Bronchial smooth muscle cell (primary cell): Measurements from ENCODE around the gene KAT5. TPM values are rescaled to one million over a fixed set of nuclear protein-coding genes. Genes with fewer than 3 reads are reported as not detected.

ENCODE experiments used
- total RNA-seq: library from RNA; depleted of rRNA; stranded (reverse); fragments of >200 nt; gene quantifications from 2 replicates; pipeline ENCODE4 v1.2.1, GENCODE V29; 2014

The KAT5 gene
- 39.7 and 64.7 TPM in 2 replicates for total RNA-seq

GRCh38 chr11:65711785-65712632, at the start of gene KAT5:
KAT5 (plus strand) TSS chr11:65712252; CDS start chr11:65712268, 16 bp downstream.

GRCh38 chr11:65662799-65663638, 49.0 kb upstream of the KAT5 start, which contains the start of gene RELA:
RELA (minus strand) TSS chr11:65662916; CDS start chr11:65662832, 84 bp downstream.

GRCh38 chr11:65720211-65720934, 8.3 kb downstream of the KAT5 start, which contains the start of gene RNASEH2C:
RNASEH2C (minus strand) TSS chr11:65720798; CDS start chr11:65720758, 40 bp downstream.

Other genes starting within 250 kb of the KAT5 start
- gene MALAT1, start 213.2 kb upstream of the KAT5 start, total RNA-seq = 7,849 and 17,081 TPM in 2 replicates
- 69.7 and 74.6 TPM in 2 replicates for gene SCYL1, start 187.2 kb upstream of the KAT5 start, total RNA-seq
- gene LTBP3, start 153.9 kb upstream of the KAT5 start, total RNA-seq = 44.6 and 50.3 TPM in 2 replicates
- gene ZNRD2, start 141.8 kb upstream of the KAT5 start, total RNA-seq = 28.4 and 29.9 TPM in 2 replicates
- 12.4 and 13.2 TPM in 2 replicates for gene FAM89B, start 139.7 kb upstream of the KAT5 start, total RNA-seq
- 34.9 and 59.4 TPM in 2 replicates for gene EHBP1L1, start 136.2 kb upstream of the KAT5 start, total RNA-seq
- gene KCNK7, start 116.5 kb upstream of the KAT5 start, total RNA-seq = 0.09 and 0.16 TPM in 2 replicates
- 15.2 and 17.5 TPM in 2 replicates for gene MAP3K11, start 98.0 kb upstream of the KAT5 start, total RNA-seq
- 8.8 and 10.0 TPM in 2 replicates for gene PCNX3, start 96.5 kb upstream of the KAT5 start, total RNA-seq
- gene SIPA1, start 74.2 kb upstream of the KAT5 start, total RNA-seq = 12.5 and 14.5 TPM in 2 replicates
- gene RELA, start 49.3 kb upstream of the KAT5 start, total RNA-seq = 13.4 and 17.4 TPM in 2 replicates
- gene RNASEH2C, start 8.5 kb downstream of the KAT5 start, total RNA-seq = 32.8 and 35.3 TPM in 2 replicates
- 2.6 and 3.3 TPM in 2 replicates for gene AP5B1, start 68.7 kb downstream of the KAT5 start, total RNA-seq
- not detected in 2 replicates for gene OVOL1, start 74.8 kb downstream of the KAT5 start, total RNA-seq
- 4.0 and 4.1 TPM in 2 replicates for gene SNX32, start 121.7 kb downstream of the KAT5 start, total RNA-seq
- 769 and 930 TPM in 2 replicates for gene CFL1, start 145.9 kb downstream of the KAT5 start, total RNA-seq
- 27.0 and 30.1 TPM in 2 replicates for gene MUS81, start 148.2 kb downstream of the KAT5 start, total RNA-seq
- 71.1 and 101 TPM in 2 replicates for gene EFEMP2, start 160.5 kb downstream of the KAT5 start, total RNA-seq
- gene CTSW, start 167.6 kb downstream of the KAT5 start, total RNA-seq = not detected in 2 replicates
- 186 and 241 TPM in 2 replicates for gene FIBP, start 176.2 kb downstream of the KAT5 start, total RNA-seq
- gene CCDC85B, start 178.4 kb downstream of the KAT5 start, total RNA-seq = 54.1 and 86.5 TPM in 2 replicates
- gene FOSL1, start 188.1 kb downstream of the KAT5 start, total RNA-seq = 1.7 and 3.9 TPM in 2 replicates
- gene C11orf68, start 206.8 kb downstream of the KAT5 start, total RNA-seq = 18.6 and 23.2 TPM in 2 replicates
- gene DRAP1, start 207.2 kb downstream of the KAT5 start, total RNA-seq = 189 and 480 TPM in 2 replicates
- 0.16 TPM in 1 of 2 replicates, not detected in the other for gene TSGA10IP, start 233.2 kb downstream of the KAT5 start, total RNA-seq
- gene SART1, start 249.5 kb downstream of the KAT5 start, total RNA-seq = 66.4 and 70.3 TPM in 2 replicates